NCI-H187 (cell line): Measurements from ENCODE around the gene PEMT.

Source experiments
- DNase-seq, 2 experiments: peaks; one replicate each; lab custom pipeline; 2025; lab: John Stamatoyannopoulos, UW

Gene PEMT

DNA sequence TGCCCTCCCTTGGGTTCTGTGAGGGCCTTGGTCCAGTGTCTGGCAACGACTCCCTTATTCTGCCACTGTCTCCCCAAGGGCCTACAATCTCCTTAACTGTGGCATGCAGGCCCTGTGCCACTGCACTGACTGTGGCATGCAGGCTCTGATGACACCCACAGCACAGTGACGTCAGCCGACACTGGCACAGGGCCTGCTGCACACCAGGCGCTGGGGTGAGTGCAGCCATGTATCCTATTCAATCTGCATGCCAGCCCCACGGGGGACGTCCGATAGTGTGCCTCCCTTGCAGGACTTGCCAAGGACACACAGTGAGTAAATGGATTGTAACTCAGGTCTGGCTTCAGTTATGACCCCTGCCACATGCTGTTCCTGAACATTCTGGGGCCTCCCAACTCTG is 55.6 kb downstream of the PEMT start:
- DNase-seq = no peak

DNA sequence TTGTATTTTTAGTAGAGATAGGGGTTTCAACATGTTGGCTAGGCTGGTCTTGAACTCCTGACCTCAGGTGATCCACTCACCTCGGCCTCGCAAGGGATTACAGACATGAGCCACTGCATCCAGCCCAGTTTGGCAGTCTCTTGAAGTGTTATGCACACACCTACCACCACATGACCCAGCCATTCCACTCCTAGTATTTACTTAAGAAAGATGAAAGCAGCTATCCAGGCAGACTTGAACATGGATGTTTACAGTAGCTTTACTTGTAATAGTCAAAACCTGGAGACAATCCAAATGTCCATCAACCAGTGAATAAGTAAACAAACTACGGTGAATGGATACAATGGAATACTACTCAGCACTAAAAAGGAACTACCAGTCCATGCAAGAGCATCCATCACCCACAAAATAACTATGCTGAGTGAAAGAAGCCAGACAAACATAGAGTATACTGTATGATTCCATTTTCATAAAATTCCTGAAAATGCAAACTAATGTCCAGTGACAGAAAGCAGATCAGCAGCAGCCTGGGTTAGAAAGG is 57.5 kb downstream of the PEMT start:
- no peak for DNase-seq

DNA sequence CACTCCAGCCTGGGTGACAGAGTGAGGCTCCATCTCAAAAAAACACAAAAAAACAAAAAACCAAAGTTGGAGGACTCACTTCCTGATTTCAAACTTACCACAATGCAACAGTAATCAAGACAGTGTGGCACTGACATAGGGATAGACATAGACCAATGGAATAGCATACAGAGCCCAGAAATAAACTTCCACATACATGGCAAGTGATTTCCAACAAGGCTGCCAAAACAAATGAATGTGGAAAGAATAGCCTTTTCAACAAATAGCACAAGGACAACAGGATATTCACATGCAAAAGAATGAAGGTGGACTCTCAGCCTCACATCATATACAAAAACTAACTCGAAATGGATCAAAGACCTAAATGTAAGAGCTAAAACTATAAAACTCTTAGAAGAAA is 58.5 kb downstream of the PEMT start:
- DNase-seq = no peak

DNA sequence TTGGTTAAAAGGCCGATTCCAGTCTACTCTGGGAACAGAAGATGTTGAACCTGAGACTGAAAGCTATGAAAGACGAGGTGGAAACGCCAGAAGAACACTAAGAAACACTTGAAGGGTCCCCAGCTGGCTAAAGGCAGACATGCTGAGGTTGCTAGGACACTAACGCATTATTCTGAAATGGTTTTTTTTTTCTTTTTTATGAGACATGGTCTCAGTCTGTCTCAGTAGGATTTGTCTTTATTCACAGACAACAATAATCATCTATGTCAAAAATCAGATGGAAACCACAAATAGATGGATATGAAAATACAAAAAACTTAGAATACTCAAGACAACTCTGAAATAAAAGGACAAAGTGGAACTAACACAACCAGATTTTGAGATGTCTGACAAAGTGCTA is 60.4 kb downstream of the PEMT start:
- no peak for DNase-seq

DNA sequence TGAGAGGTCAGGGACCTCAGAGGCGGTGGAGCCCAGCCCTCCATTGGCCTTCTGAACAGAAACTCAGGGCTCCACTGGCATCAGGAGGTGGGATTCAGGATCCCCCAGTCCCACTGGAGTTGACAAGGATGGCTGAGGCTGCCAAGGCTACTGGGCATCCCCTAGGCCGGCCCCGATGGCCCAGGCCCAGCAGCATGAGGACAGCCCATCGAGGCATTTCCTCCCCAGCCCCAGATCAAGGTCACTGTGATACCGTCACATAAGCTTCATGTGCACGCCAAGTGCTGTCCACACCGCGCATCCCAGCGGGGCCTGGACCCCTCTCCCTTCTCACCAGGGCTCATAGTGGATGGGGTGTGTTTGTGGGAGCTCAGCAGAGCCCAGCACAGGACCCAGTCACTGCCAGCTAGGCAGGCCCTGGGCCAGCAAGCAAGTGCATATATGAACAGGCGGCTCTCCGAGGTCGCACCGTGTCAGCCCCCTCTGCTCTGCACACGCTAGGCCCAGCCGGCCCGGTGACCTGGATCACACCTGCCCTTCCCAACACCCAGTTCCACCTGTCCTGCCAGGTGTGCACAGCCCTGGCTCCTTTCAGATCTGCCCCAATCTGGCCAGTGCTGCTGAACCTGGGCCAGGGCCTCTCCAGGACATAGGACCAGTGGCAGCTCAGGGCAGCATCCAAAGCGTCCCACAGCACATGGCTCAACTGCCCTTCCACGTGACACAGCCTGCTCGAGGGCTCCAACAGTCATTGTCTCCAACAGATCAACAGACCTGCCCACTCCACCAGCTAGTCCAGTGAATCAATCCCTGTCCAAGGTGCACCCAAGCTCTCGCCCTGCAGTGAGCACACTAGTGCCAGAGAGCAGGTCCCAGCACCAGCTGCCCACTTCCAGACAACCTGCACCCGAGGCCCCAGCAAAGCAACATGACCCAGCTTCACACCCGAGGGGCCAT is 62.5 kb downstream of the PEMT start:
- DNase-seq = no peak

DNA sequence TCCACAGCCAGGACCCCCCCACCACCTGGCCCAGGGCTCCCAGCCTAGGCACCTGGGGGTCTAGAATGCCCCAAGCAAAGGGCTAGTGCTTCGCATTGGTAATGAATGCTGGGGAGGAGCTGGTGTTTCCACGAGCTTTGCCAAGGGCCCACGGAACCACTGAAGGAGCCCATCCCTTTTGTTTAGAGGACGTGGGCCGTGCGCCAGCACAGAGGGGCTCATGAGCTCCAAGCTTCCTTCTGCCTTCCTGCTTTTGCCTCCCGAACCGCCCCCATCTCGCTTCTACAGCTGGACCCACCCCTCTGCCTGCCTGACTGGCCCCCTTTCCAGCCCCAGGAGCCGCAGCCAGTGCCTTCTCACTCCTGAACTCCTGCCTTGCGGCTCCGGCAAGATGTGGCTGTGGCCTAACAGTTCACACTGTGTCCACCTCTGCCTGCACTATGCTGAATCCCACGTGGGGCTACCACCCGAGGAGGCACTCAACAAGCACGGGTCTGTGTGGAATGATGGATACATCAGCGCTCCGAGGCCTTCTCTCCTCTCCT is 63.5 kb downstream of the PEMT start:
- DNase-seq = no peak

DNA sequence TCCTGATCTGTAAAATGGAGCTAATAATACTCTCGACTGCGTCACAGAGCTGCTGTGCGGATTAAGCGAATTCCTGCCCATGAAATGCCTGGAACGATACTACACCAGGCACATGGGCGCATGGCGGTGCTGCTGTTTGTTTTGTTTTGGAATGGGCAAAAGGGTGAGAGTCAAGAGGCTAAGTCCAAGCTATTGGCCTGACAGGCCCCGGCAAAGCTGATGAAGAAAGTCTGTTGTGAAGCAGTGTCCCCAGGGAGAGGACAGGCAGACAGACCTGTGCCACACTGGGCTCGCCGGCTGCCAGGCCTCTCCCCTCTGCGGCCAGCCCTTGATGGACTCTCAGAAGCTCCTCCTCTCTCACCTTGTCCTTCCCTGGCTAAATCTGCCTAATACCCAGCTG is 64.0 kb downstream of the PEMT start:
- DNase-seq = no peak

DNA sequence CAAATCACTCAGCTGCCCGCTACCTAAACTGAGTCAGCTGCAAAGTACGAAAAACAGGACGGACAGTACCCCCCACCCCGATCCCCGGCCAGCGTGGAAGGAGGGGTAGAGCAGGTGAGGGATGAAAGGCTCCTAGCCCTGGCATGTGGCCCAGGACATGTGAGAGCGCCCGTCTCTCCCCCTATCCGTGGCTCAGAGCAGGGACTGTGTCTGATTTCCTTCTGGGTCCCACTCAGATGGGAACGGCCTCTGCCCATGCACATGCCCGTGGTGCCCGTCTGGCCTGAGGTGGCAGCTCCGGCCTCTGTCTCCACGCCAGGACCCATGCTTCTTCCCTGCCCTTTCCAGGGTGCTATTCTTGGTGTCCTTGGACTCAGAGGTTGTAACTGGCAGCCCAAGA is 65.1 kb downstream of the PEMT start:
- no peak for DNase-seq

DNA sequence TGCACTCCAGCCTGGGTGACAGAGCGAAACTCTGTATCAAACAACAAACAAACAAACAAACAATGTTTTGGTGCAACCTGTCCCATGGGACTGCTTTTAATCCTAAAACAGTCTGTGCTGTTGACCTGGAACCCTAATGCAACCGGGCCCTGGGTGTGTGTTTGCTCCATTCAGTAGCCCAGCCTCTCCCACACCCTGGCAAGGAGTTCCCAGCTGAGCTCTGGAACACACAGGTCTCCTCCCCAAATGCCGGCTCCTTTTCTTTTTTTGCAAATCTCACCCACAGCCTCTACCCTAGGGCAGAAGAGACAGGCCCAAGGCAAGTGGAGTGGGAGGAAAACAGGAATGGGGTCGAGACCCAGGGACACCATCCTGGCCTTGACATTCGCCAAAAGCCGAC is 65.6 kb downstream of the PEMT start:
- DNase-seq = no peak

DNA sequence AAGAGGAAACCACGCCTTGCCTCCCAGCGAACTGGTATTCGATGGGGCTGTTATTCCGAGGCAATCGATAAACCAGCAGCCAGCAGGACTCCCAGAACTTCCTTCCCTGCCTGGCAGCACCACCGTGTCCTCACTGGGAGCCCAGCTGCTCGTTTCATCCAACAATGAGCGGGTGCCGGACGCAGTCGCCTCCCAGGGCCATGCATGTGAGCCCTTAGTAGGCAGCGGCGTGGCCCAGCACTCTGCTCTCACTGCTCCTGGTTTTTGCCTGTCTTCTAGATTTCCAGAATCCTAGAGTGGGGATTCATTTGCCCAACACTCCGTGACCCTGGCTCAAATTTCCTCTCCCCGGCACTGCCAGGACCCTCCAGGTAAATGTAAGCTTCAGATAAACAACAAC is 66.2 kb downstream of the PEMT start:
- no peak for DNase-seq

DNA sequence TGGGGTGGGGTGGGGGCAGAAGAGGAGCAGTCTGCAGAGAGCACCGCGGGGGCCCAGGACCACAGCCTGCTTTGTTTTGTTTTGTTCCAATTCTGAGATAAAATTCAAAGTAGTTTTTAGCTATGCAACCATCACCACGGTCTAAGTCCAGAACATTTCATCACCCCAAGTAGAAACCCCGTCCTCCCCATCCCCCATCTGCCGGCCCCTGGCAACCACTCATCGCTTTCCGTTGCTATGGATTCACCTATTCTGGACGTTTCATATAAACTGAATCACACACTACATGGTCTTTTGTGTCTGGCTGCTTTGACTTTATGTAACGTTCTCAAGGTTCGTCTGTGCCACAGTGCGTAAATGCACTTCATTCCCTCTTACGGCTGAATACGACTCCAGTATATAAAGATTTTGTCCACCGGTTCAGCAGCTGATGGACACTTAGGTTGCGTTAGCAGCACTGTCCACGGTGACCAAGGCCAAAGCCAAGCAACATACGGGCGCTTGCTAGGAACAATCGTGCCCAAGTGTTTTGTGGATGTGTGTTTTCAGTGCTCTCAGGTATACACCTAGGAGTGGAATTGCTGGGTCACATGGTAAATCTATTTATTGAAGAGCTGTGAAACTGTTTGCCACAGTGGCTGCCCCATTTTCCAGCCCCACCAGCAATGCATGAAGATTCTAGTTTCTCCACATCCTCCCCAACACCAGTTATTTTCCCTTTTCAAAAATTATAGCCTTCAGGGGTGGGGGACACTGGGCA is 67.6 kb downstream of the PEMT start:
- DNase-seq = no peak

DNA sequence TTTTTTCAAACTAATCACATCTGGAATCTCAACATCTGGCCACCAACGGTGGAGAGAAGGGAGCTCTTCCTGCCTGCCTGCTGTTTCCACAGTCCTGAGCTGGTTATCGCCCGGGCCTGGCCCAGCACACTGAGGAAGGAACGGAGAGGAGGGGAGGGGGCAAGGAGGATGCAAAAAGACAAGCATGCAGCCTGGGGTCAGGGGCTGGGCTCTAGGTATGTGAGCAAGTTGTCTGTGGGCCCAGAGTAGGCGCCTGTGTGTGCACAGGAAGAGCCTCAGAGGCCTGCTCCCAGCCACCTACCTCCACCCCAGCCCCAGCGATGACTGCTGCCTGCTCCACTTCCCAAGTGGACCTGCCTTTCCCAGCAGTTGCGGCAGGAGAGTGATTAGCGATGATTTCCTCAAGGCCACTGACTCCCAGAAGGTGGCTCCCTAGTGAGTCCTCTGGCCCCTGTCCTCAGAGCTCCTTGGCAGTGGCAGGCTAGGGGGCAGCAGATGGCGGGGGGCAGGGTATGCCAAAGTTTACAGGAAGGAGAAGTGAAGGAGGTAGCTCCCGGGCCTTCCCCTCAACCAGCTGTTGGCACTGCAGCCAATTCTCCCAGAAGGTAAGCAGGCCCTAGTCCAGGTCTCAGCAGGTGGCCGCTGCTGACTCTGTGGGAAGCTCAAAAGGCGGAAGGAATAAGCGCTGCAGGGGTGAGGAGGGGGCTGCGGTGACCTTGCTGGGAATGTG is 68.3 kb downstream of the PEMT start:
- no peak for DNase-seq

DNA sequence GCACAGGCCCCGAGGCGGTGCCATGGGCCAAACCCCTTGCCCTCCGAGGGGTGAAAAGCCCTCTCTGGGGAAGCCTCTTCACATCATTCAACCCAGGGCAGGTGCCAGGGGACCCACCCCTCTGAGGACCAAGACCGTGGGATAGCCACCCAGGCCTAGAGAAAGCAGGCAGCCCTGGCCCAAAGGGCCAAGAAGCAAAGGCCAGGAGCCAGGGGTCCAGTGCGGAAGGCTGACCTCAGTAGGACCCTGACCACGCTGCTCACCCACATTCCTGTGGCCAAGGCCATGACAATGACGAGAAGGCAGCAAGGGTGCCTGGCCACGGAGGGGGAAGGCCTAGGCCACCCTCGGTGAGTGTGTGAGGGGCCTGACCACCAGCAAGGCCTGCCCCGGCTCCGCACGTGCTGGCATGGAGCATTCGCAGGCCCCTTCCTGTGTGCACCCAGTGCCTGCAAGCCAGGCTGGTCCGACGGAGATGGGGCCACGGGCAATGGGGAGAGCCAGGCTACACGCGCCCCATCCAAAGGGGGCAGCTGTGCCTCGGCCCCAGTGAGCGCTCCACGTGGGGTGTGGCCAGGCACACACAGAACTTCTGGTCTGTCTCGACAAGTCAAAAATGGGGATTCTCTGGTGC is 70.8 kb downstream of the PEMT start:
- DNase-seq = no peak

DNA sequence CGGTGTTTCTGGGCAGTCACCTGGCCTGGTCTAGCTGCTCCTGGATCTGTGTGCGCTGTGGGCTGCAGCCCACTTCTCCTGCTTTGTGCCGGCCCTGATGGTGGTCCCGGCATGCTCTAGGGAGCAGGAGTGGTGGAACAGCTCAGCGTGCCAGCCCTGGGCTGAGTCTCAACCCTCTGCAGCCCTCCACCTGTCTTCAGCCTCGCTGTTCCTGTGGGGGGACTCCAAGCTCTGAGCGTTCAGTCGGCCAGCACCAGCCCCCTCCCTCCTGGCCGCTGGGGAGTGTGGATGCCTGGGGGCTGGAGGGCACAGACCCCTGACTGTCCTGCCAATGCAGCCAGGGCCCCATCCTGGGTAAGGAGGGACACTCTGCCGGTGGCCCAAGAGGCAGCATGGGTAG is 71.6 kb downstream of the PEMT start:
- DNase-seq = no peak

DNA sequence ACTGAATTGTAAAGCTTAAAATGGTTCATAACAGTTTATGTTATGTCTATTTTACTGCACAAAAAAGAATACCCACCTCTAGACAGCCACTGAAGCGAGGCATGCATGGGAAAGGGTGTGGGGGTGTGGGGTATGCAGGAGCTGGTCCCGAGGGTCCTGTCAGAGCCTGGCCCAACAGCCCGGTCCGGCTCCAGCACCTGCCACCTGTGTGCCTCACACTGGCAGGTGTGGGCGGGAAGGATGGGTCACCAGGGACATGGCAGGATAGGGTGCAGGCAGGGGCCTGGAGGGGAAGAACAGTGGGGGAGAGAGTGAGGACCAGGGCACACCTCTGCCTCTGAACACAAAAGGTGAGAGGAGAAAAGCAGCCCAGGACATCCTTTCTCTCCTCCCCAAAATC is 72.6 kb downstream of the PEMT start:
- no peak for DNase-seq

DNA sequence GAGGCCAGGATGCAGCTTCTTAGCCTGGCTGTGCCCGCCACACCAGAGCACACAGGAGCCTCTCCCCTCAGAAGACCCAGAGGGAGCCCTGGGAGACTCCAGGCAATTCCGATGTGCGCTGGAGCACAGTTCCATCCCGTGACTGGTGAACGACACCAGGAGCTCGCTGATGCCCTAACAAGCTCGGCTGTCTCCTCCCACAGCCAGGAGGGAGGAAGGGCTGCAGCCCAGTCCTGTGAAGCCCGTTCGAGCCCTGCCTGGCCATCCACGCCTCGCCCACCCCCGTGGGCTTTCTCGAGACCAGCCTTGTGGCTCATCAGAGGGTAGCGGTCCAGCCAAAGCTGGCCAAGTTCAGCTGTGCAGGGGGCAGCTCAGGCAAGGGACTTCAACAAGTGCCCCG is 73.5 kb downstream of the PEMT start:
- DNase-seq = no peak

DNA sequence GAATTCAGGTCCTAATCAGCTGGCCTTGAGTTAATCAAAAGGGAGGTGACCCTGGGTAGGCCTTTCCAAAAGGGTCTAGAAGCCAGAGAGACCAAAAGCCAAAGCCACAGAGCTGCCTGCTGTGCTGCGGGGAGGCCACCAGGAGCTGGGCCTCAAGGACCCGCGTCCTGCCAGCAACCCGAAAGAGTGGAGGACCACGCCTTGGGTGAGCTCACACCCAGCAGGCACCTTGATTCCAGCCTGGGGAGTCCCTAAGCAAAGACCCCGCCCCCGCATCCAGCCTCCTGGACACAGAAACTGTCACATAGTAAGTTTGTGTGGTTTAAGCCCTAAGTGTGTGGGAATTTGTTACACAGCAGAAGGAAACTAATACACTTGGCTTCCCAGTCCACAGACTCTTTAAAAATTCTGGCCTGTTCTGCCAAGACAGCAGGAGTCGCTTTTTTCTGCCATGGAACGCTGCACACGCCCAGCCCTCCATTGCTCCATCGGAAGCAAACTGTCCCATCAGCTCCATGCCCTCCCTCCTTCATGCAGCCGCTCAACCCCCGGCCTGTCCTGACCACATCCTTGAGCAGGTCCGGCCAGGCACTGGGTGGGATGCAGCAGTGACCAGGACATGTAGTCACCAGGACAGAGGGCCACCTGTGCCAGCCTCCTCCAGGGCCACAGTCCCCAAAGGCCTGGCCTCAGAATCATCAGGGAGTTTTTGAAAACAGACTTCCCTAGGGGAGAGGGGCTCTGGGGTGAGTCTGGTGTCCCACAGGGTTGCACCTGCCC is 74.4 kb downstream of the PEMT start:
- DNase-seq = no peak

DNA sequence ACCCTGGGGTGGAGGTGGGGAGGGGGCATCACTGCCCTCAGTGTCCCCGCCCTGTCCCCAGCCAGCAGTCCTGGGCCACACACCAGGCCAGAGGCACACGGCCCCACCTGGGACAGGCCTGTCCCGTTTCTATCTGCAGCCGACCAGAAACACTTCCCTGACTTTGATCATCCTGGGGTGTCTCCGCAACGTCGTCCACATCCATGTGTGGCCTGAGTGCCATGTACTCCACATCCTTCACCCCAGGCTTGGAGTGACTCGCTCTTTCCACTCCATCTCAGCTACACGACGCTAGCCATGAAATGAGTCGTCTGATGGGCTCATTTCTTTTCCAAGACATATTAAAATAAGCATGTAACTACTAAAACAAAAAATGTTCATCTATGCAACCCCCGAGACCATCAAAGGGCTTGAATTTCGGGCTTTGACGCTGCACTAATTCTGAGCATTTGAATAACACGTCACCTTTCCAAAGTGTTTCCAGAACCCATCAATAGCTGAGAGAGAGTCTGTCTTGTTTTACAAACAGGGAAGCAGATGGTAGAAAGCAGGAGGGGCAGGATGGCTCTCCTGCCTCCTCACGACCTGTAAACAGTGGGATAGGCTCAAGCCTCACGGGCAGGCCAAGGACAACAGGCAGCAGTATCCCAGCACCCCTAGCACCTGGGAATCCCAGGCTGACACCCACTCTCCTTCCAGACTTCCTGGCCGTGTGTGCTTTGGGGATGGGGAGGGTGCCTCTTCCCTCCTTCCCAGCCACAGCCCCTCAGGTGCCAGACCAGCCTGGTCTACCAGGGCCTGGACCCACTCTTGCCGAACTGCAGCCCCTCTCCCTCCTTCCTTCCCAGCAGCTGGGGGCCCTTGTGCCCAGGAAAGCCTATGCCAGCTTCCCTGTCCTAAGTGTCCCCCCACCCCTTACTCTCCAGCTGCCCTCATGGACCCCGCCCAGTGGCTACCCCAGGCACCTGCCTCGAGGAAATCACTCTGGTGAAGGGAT is 75.3 kb downstream of the PEMT start:
- DNase-seq = no peak
